IMR-90 (cell line): ENCODE measurements around the gene ACTC1. TPM values are rescaled to one million over a fixed set of nuclear protein-coding genes. Genes with fewer than 3 reads are reported as not detected.

Source experiments
- ATAC-seq: fragments of 200-7000 bp; cut with Tn5 transposase; 2 replicates; pipeline ENCODE4 v1.9.1; 2020; ENCODE audit warnings: low read depth, mild to moderate bottlenecking, moderate library complexity
- BruUV-seq: library from RNA; stranded (reverse); fragments of 400-500 nt; replicated peaks from 2 replicates; lab custom pipeline; 2021; lab: Mats Ljungman, UMichigan
- CTCF ChIA-PET: fragments of 300-600 bp; formaldehyde crosslinking; extraction: SDS; loops from one replicate; lab custom pipeline; 2021; ENCODE audit warnings: antibody characterized with exemption; lab: Yijun Ruan, JAX
- POLR2A ChIA-PET: fragments of 300-600 bp; sonication (Branson Sonifier 250); formaldehyde crosslinking; loops from one replicate; lab custom pipeline; 2022; ENCODE audit warnings: antibody characterized with exemption; ENCODE audit not compliant: unreplicated experiment; lab: Charles Lee
- DNase-seq: peaks from one replicate; pipeline ENCODE4 v3.0.0; 2013
- H2AFZ ChIP-seq: replicated peaks from 2 replicates; pipeline ENCODE3; 2013; ENCODE audit warnings: low read length, mild to moderate bottlenecking; ENCODE audit not compliant: poor library complexity
- H2AK5ac ChIP-seq: 2 replicates; pipeline ENCODE4 v1.6.1; 2013; ENCODE audit warnings: low read depth, low read length, inconsistent platforms
- H2AK9ac ChIP-seq: replicated peaks from 2 replicates; pipeline ENCODE3; 2013; ENCODE audit warnings: mild to moderate bottlenecking, low read depth, low read length, moderate library complexity; ENCODE audit not compliant: poor library complexity
- H2BK120ac ChIP-seq: 2 replicates; pipeline ENCODE4 v1.6.1; 2013; ENCODE audit warnings: low read depth, low read length, inconsistent platforms
- H2BK15ac ChIP-seq: 3 replicates; pipeline ENCODE4 v1.6.1; 2013; ENCODE audit warnings: low read depth, low read length, inconsistent platforms
- H2BK20ac ChIP-seq: 2 replicates; pipeline ENCODE4 v1.6.1; 2013; ENCODE audit warnings: low read depth, mild to moderate bottlenecking, inconsistent platforms, low read length, moderate library complexity
- H2BK5ac ChIP-seq: 2 replicates; pipeline ENCODE4 v1.6.1; 2013; ENCODE audit warnings: mild to moderate bottlenecking, low read depth, low read length, inconsistent platforms; ENCODE audit not compliant: poor library complexity, severe bottlenecking
- H3K14ac ChIP-seq: replicated peaks from 2 replicates; pipeline ENCODE4 v1.6.1; 2013; ENCODE audit warnings: low read depth, low read length, inconsistent platforms
- H3K18ac ChIP-seq: 2 replicates; pipeline ENCODE4 v1.6.1; 2013; ENCODE audit warnings: low read depth, low read length, control low read depth
- H3K23ac ChIP-seq: 2 replicates; pipeline ENCODE4 v1.6.1; 2013; ENCODE audit warnings: low read depth, low read length, inconsistent platforms
- H3K27ac ChIP-seq: 2 replicates; pipeline ENCODE4 v1.5.1; 2013; ENCODE audit warnings: mild to moderate bottlenecking, control low read depth, low read length; ENCODE audit not compliant: insufficient read depth
- H3K27me3 ChIP-seq: 2 replicates; pipeline ENCODE4 v1.6.1; 2013; ENCODE audit warnings: low read length; ENCODE audit not compliant: control insufficient read depth, insufficient read depth
- H3K36me3 ChIP-seq: 2 replicates; pipeline ENCODE4 v1.6.1; 2013; ENCODE audit warnings: low read length, mixed read lengths; ENCODE audit not compliant: control insufficient read depth, insufficient read depth
- H3K4ac ChIP-seq: 2 replicates; pipeline ENCODE4 v1.6.1; 2013; ENCODE audit warnings: low read depth, low read length, inconsistent platforms
- H3K4me1 ChIP-seq: 2 replicates; pipeline ENCODE4 v1.6.1; 2013; ENCODE audit warnings: low read length, mixed read lengths; ENCODE audit not compliant: control insufficient read depth, insufficient read depth
- H3K4me2 ChIP-seq: 2 replicates; pipeline ENCODE4 v1.6.1; 2013; ENCODE audit warnings: low read depth, mild to moderate bottlenecking, control low read depth, low read length, moderate library complexity
- H3K4me3 ChIP-seq: 2 replicates; pipeline ENCODE4 v1.5.1; 2013; ENCODE audit warnings: low read depth, mild to moderate bottlenecking, control low read depth, low read length, moderate library complexity; ENCODE audit not compliant: insufficient read depth
- H3K56ac ChIP-seq: 2 replicates; pipeline ENCODE4 v1.6.1; 2013; ENCODE audit warnings: low read length, inconsistent platforms; ENCODE audit not compliant: insufficient read depth; ENCODE audit errors: extremely low read depth
- H3K79me1 ChIP-seq, 2 experiments: 2 replicates each; pipeline ENCODE4 v1.6.1; 2013; ENCODE audit warnings: low read length in 2 of 2, inconsistent platforms in 1 of 2, low read depth in 1 of 2
- H3K9ac ChIP-seq: 2 replicates; pipeline ENCODE4 v1.6.1; 2013; ENCODE audit warnings: low read depth, low read length, control low read depth
- H3K9me1 ChIP-seq: 2 replicates; pipeline ENCODE4 v1.6.1; 2013; ENCODE audit warnings: low read length, inconsistent platforms; ENCODE audit not compliant: insufficient read depth
- H3K9me3 ChIP-seq: 2 replicates; pipeline ENCODE4 v1.6.1; 2013; ENCODE audit warnings: low read length; ENCODE audit not compliant: control insufficient read depth, insufficient read depth
- H4K20me1 ChIP-seq: 2 replicates; pipeline ENCODE4 v1.6.1; 2013; ENCODE audit warnings: low read length, inconsistent platforms; ENCODE audit not compliant: insufficient read depth
- H4K5ac ChIP-seq: 2 replicates; pipeline ENCODE4 v1.6.1; 2013; ENCODE audit warnings: mild to moderate bottlenecking, low read depth, low read length, control low read depth
- H4K8ac ChIP-seq, 2 experiments: 2 replicates each; pipeline ENCODE4 v1.6.1; 2013; ENCODE audit warnings: low read depth in 2 of 2, low read length in 2 of 2, control low read depth in 1 of 2, inconsistent platforms in 1 of 2
- H4K91ac ChIP-seq: 2 replicates; pipeline ENCODE4 v1.6.1; 2013; ENCODE audit warnings: low read depth, low read length, inconsistent platforms; ENCODE audit not compliant: insufficient read depth
- MAFK ChIP-seq: IDR thresholded peaks from 2 replicates; pipeline ENCODE4 v1.6.1; 2012; ENCODE audit warnings: low read depth, low read length, improper control_type of control experiment
- MAZ ChIP-seq: IDR thresholded peaks from 2 replicates; pipeline ENCODE4 v1.6.1; 2012; ENCODE audit warnings: low read depth, mild to moderate bottlenecking, low read length, improper control_type of control experiment, moderate library complexity, borderline replicate concordance
- MXI1 ChIP-seq: IDR thresholded peaks from 2 replicates; pipeline ENCODE4 v1.6.1; 2012; ENCODE audit warnings: low read depth, mild to moderate bottlenecking, low read length, moderate library complexity, borderline replicate concordance
- NFE2L2 ChIP-seq: fragments of 150-350 bp; IDR thresholded peaks from 2 replicates; pipeline ENCODE4 v1.6.1; 2016; ENCODE audit warnings: low read depth, mild to moderate bottlenecking, low read length
- RCOR1 ChIP-seq: IDR thresholded peaks from 2 replicates; pipeline ENCODE4 v1.6.1; 2012; ENCODE audit warnings: mild to moderate bottlenecking, low read length, improper control_type of control experiment; ENCODE audit not compliant: insufficient replicate concordance
- SMC3 ChIP-seq: fragments of 150-350 bp; IDR thresholded peaks from 2 replicates; pipeline ENCODE4 v1.6.1; 2016; ENCODE audit warnings: low read depth, mild to moderate bottlenecking, antibody characterized with exemption, low read length, moderate library complexity
- WGBS, 2 experiments: methylation state at CpG; one replicate each; pipeline versions ENCODE4 v1.1.5 to v1.1.7; 2013; ENCODE audit warnings: missing lambda C conversion rate in 2 of 2; ENCODE audit not compliant: insufficient read length in 1 of 2; ENCODE audit errors: extremely low coverage in 2 of 2; 5-methylcytosine and 5-hydroxymethylcytosine counted together
- dilution Hi-C: fragments of 300-500 bp; cut with HindIII; formaldehyde crosslinking; loops from one replicate; pipeline ENCODE4 v1.14.3; 2018; ENCODE audit warnings: low sequenced_read_pairs; ENCODE audit not compliant: unreplicated experiment
- in situ Hi-C: fragments of 300-500 bp; cut with MboI; formaldehyde crosslinking; loops from 3 replicates; pipeline ENCODE4 v1.14.3; 2019; ENCODE audit warnings: low sequenced_read_pairs, inconsistent platforms, mixed read lengths
- intact Hi-C: fragments of 100-400 bp; cut with micrococcal nuclease; formaldehyde crosslinking; loops from 2 replicates; pipeline ENCODE4 v1.10.0; 2022
- polyA plus RNA-seq, 3 experiments: library from polyadenylated mRNA; depleted of rRNA; stranded (reverse); fragments of >200 nt; gene quantifications; 2 replicates each; pipeline ENCODE4 v1.2.3, GENCODE V29; 2012; ENCODE audit warnings: low replicate concordance in 1 of 3
- total RNA-seq: library from RNA; depleted of rRNA; stranded (reverse); fragments of >200 nt; gene quantifications from 2 replicates; pipeline ENCODE4 v1.2.3, GENCODE V29; 2012
- TF ChIP-seq, protein P1 (sequence below): fragments of 150-350 bp; IDR thresholded peaks from 2 replicates; pipeline ENCODE4 v1.6.1; 2017; ENCODE audit warnings: mild to moderate bottlenecking, antibody characterized with exemption, low read length, low read depth

ACTC1 gene
- total and polyA plus RNA-seq, 2 of the 4 experiments (the other 2 are of a cell fraction) = 1.1 to 2.8 TPM

DNA sequence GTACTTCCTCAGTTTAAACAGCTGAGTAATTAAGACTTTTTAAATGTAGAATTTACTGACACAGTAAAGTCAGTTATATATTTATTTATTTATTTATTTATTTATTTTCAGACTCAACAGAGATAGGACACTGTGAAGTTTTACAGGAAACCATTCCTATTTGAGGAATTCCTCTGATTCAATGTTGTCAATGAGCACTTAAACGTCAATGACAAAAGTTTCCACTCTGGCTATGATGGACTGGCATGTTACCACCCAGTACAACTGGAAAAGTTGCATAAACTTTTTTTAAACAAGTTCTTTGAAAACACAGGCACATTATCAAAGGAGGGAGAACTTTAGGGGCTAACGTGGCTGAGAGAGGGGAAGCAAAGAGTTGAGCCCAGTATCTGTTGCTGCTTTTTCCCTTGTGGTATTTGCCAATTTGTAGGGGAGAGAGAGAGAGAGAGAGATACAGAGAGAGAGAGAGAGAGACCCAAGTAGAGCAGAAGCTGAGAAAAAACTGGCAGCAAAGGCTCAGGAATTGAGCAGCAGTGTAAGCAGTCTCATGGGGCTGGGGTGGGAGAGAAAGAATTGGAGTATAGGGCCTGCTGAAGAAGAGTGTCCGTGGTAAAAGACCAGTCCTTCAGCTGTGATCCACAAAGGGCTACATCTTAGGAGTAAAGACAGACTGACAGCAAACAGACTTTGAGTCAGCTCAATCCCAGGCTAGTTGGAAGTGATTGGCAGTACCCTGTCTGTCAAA, 18.3 kb upstream of the ACTC1 start:
- in situ Hi-C loops = no loop called here
- Histone ChIP-seq H2BK15ac (peak overlapping the region; percentile 69; the same call in 2 of the 3 replicates), H4K5ac (peak overlapping the region; percentile 90), H2AFZ (peak overlapping the region; percentile 53), H3K4ac (peak overlapping the region; percentile 54), H3K27me3 (no peaks in the 10 kb centered on the region), H3K56ac (no peak overlapping the region), H2BK20ac (peak overlapping the region; percentile 64), H4K8ac (peak overlapping the region; percentile 77 to 88; a peak in 3 of 4 replicates), H3K9ac (no peak overlapping the region), H3K23ac (peak overlapping the region; percentile 31), H3K4me1 (peaks cover 23% of the 10 kb centered on the region), H3K14ac (peak overlapping the region; percentile 33; the same call in 1 of the 2 replicates), H2AK5ac (peak overlapping the region; percentile 89), H3K9me1 (peaks cover 13% of the 10 kb centered on the region), H4K20me1 (no peaks in the 10 kb centered on the region), H3K9me3 (no peaks in the 10 kb centered on the region), H3K27ac (no peak overlapping the region), H3K79me1 (peaks cover 0 to 3% of the 10 kb centered on the region in 2 experiments; a peak in 1 of 4 replicates), H4K91ac (peak overlapping the region; percentile 31; the same call in 1 of the 2 replicates), H3K4me3 (no peak overlapping the region), H2BK120ac (peak overlapping the region; percentile 59), H3K4me2 (no peak overlapping the region), H2AK9ac (peak overlapping the region; percentile 71), H3K18ac (peak overlapping the region; percentile 95), H2BK5ac (peak overlapping the region; percentile 99), H3K36me3 (no peaks in the 10 kb centered on the region)
- intact Hi-C loops = loop anchor here (5.0 kb wide), 1 partner anchor 86 kb away; no protein-coding TSS in a partner anchor
- no peak for ATAC-seq
- ChIA-PET POLR2A (no interaction called here), CTCF (interaction anchor here (0.7 kb wide), 1 partner anchor 17 kb away, joined by 7 read pairs; no protein-coding TSS in a partner anchor)
- TF ChIP-seq, protein P1, sequence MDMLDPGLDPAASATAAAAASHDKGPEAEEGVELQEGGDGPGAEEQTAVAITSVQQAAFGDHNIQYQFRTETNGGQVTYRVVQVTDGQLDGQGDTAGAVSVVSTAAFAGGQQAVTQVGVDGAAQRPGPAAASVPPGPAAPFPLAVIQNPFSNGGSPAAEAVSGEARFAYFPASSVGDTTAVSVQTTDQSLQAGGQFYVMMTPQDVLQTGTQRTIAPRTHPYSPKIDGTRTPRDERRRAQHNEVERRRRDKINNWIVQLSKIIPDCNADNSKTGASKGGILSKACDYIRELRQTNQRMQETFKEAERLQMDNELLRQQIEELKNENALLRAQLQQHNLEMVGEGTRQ = no peak
- no peak for TF ChIP-seq RCOR1
- no peak for TF ChIP-seq MXI1
- TF ChIP-seq SMC3 = no peak
- no peak for TF ChIP-seq MAZ
- TF ChIP-seq MAFK = no peak
- no peak for TF ChIP-seq NFE2L2
- BruUV-seq = no TSS peak
- dilution Hi-C loops = no loop called here
- DNase-seq = peak; percentile 18
- WGBS, 2 experiments = 20% methylated on average over 1 of the region's 3 CpGs; no CpG with 5 or more reads in 1 of the 2 experiments
